Thoracic aorta (tissue), 2 donors: ENCODE results near the gene IPO9. TPM values are rescaled to one million over a fixed set of nuclear protein-coding genes. Genes with fewer than 3 reads are reported as not detected.

Experiments used
- ATAC-seq: fragments of 150-250 bp; one replicate; pipeline ENCODE4 v1.8.0; 2017; ENCODE audit warnings: low read depth; ENCODE audit not compliant: insufficient number of reproducible peaks, low FRiP score
- DNase-seq: peaks from one replicate; pipeline ENCODE4 v3.0.0-alpha.2; 2020; ENCODE audit warnings: low spot score
- H3K27ac ChIP-seq, 2 donors: fragments of 200-600 bp; sonication (generic); 1 replicate in 1 of 2; 2 replicates in 1 of 2; pipeline ENCODE4 v1.5.1; 2016; ENCODE audit warnings: mild to moderate bottlenecking in 2 of 2, moderate library complexity in 2 of 2
- H3K27me3 ChIP-seq: fragments of 200-600 bp; sonication (generic); replicated peaks from 2 replicates; pipeline ENCODE4 v1.6.0; 2016; ENCODE audit warnings: mild to moderate bottlenecking; ENCODE audit not compliant: insufficient read depth
- H3K36me3 ChIP-seq: fragments of 200-600 bp; sonication (generic); one replicate; pipeline ENCODE4 v1.5.1; 2016
- H3K4me1 ChIP-seq, 2 donors: fragments of 200-600 bp; sonication (generic); 1 replicate in 1 of 2; 2 replicates in 1 of 2; pipeline versions ENCODE4 v1.5.1 to v1.6.0; 2016; ENCODE audit warnings: low read depth in 2 of 2, mild to moderate bottlenecking in 1 of 2; ENCODE audit not compliant: control insufficient read depth in 1 of 2
- H3K4me3 ChIP-seq: fragments of 200-600 bp; sonication (generic); 2 replicates; pipeline ENCODE4 v1.5.1; 2016; ENCODE audit warnings: mild to moderate bottlenecking
- H3K9me3 ChIP-seq: fragments of 200-600 bp; sonication (generic); 2 replicates; pipeline ENCODE4 v1.5.1; 2016
- total RNA-seq, 2 donors: library from RNA; depleted of rRNA; stranded (reverse); fragments of >200 nt; gene quantifications; one replicate each; pipeline versions ENCODE4 v1.1.0 to v1.2.3, GENCODE V29; 2016
- TF ChIP-seq, protein P1 (sequence below): fragments of 200-600 bp; sonication (generic); IDR thresholded peaks from one replicate; pipeline ENCODE4 v1.5.1; 2019; ENCODE audit warnings: antibody characterized with exemption

IPO9 gene
- total RNA-seq, 2 donors from 2014 or later: 21.4 to 32.6 TPM

DNA sequence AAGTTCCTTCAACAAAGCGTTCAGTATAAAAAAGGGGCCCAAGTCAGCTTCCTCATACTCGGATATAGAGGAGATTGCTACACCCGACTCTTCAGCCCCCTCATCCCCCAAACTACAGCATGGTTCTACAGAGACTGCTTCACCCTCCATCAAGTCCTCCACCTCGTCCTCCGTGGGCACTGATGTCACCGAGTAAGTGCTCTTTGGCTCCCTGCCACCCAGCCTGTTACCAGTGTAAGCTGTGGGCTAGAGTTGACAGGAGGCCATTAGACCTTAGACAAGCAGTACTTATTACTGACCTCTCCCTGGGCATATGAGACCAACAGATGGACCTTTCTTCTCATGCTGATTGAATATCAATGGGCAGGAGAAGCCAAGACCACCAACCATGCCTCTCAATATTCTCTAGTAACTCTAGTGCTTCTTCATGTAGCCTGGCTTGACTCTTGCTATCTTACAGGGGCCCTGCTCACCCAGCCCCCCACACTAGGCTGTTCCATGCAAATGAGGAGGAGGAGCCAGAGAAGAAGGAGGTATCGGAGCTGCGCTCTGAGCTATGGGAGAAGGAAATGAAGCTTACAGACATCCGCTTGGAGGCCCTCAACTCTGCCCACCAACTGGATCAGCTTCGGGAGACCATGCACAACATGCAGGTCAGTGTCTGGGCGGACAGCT is 20.9 kb upstream of the IPO9 start:
- Histone ChIP-seq H3K36me3 (peaks cover 99% of the 10 kb centered on the region), H3K4me1 (no peaks in the 10 kb centered on the region), H3K27ac (peak overlapping the region in 1 of 2 donors; percentile 25), H3K9me3 (no peaks in the 10 kb centered on the region), H3K27me3 (no peaks in the 10 kb centered on the region), H3K4me3 (no peak overlapping the region)
- ATAC-seq (no peak), DNase-seq (no peak)
- TF ChIP-seq, protein P1, sequence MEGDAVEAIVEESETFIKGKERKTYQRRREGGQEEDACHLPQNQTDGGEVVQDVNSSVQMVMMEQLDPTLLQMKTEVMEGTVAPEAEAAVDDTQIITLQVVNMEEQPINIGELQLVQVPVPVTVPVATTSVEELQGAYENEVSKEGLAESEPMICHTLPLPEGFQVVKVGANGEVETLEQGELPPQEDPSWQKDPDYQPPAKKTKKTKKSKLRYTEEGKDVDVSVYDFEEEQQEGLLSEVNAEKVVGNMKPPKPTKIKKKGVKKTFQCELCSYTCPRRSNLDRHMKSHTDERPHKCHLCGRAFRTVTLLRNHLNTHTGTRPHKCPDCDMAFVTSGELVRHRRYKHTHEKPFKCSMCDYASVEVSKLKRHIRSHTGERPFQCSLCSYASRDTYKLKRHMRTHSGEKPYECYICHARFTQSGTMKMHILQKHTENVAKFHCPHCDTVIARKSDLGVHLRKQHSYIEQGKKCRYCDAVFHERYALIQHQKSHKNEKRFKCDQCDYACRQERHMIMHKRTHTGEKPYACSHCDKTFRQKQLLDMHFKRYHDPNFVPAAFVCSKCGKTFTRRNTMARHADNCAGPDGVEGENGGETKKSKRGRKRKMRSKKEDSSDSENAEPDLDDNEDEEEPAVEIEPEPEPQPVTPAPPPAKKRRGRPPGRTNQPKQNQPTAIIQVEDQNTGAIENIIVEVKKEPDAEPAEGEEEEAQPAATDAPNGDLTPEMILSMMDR: no peak

GRCh38 chr1:201808633-201808990 is 20.3 kb upstream of the IPO9 start:
- Histone ChIP-seq H3K27ac (no peak overlapping the region), H3K27me3 (no peaks in the 10 kb centered on the region), H3K36me3 (peaks cover 98% of the 10 kb centered on the region), H3K9me3 (no peaks in the 10 kb centered on the region), H3K4me1 (no peaks in the 10 kb centered on the region), H3K4me3 (no peak overlapping the region)
- DNase-seq (no peak), ATAC-seq (no peak)
- TF ChIP-seq, protein P1: no peak

- H3K4me1 ChIP-seq: no peaks in the 10 kb centered on the region
- H3K27ac ChIP-seq: no peak overlapping the region
- no peak overlapping the region for H3K4me3 ChIP-seq
- H3K9me3 ChIP-seq: no peaks in the 10 kb centered on the region
- DNase-seq (no peak), ATAC-seq (no peak)
- TF ChIP-seq, protein P1: no peak
- H3K36me3 ChIP-seq: peaks cover 94% of the 10 kb centered on the region
- H3K27me3 ChIP-seq: no peaks in the 10 kb centered on the region
Observed at GRCh38 chr1:201809876-201810275, 19.1 kb upstream of the IPO9 start.

GRCh38 chr1:201810466-201811216 is 18.3 kb upstream of the IPO9 start:
- H3K27ac ChIP-seq: no peak overlapping the region
- peaks cover 87% of the 10 kb centered on the region for H3K36me3 ChIP-seq
- ATAC-seq: no peak
- no peak overlapping the region for H3K4me3 ChIP-seq
- no peaks in the 10 kb centered on the region for H3K4me1 ChIP-seq
- H3K27me3 ChIP-seq: no peaks in the 10 kb centered on the region
- no peak for DNase-seq
- TF ChIP-seq, protein P1: no peak
- H3K9me3 ChIP-seq: no peaks in the 10 kb centered on the region

DNA sequence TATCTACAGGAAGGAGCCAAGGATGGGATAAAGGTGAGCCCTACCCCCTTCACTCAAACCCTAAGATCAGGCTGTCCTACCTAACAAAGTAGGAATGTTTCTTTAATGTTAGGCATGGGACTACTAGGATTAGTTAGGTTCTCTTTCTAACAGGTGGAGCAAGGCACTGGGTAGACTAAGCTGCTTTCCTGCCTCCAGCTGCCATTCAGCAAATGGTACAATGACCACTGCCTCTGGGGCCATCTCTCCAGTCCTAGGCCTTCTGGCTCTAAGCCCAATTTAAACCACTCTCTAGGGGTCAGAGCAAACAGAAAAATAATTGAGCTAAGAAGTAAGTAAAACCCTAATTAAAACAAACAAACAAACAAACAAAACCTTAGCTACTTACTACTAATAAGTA is 15.7 kb upstream of the IPO9 start:
- no peak overlapping the region for H3K4me3 ChIP-seq
- ATAC-seq: no peak
- no peak overlapping the region for H3K27ac ChIP-seq
- H3K9me3 ChIP-seq: no peaks in the 10 kb centered on the region
- H3K36me3 ChIP-seq: peaks cover 83% of the 10 kb centered on the region
- no peaks in the 10 kb centered on the region for H3K4me1 ChIP-seq
- DNase-seq: no peak
- H3K27me3 ChIP-seq: no peaks in the 10 kb centered on the region
- TF ChIP-seq, protein P1: no peak
